Neural progenitor cell (in vitro differentiated cells): ENCODE results near the gene SSBP4.

ENCODE experiments used
- CTCF ChIP-seq: fragments of 200-600 bp; sonication (generic); IDR thresholded peaks from 2 replicates; pipeline ENCODE4 v1.5.1; 2017; ENCODE audit warnings: antibody characterized with exemption, mild to moderate bottlenecking
- EZH2 ChIP-seq: fragments of 200-600 bp; sonication (generic); IDR thresholded peaks from 2 replicates; pipeline ENCODE4 v1.6.1; 2017; ENCODE audit warnings: antibody characterized with exemption, mild to moderate bottlenecking, moderate library complexity

GRCh38 chr19:18401580-18402112 lies 17.6 kb upstream of the SSBP4 start:
- TF ChIP-seq CTCF (peak; percentile 41), EZH2 (no peak)
